AG09319 (cell line): ENCODE results near the gene TUBB3.

Experiments
- DNase-seq: peaks from one replicate; pipeline ENCODE4 v3.0.0-alpha.2; 2010; ENCODE audit warnings: low read depth; ENCODE audit errors: extremely low read depth
- TF ChIP-seq, protein P1 (sequence below): IDR thresholded peaks from 2 replicates; pipeline ENCODE4 v1.5.1; 2011; ENCODE audit warnings: low read depth, mild to moderate bottlenecking, inconsistent platforms, low read length, moderate library complexity

TUBB3 gene

DNA sequence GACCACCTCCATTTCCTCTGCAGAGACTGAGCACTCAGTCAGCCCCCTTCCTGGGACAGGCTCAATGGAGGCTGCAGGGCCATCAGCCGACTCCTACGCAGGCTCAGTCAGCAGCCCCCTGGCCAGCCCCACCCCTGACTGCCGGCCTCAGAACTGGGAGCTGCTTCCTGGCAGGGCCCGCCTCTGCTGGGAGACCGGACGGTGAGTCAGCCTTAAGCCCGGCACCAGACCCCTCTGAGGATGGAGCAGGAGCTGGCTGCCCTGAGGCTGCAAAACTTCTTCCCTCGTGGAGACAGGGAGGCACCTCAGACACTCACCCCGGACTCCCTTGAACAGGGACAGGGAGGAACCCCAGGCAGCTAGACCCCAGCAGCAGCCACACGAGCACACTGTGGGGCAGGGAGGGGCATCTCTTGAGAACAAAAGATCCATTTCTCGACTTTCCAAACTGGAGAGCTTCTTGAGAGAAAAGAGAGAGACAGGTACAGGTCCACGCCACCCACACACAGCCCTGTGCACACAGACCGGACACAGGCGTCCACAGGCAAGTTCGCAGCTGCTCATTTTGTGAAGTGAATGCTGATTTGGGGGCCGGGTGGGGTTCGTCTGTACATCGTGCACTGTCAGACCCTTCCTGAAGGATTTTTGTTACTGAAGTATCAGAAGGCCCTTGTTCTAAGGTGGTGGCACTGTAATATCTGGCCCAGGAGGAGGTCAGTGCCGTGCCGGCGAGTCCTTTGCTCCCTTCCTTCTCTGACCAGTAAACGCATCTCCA, 1.3 kb upstream of the TUBB3 start:
- TF ChIP-seq, protein P1, sequence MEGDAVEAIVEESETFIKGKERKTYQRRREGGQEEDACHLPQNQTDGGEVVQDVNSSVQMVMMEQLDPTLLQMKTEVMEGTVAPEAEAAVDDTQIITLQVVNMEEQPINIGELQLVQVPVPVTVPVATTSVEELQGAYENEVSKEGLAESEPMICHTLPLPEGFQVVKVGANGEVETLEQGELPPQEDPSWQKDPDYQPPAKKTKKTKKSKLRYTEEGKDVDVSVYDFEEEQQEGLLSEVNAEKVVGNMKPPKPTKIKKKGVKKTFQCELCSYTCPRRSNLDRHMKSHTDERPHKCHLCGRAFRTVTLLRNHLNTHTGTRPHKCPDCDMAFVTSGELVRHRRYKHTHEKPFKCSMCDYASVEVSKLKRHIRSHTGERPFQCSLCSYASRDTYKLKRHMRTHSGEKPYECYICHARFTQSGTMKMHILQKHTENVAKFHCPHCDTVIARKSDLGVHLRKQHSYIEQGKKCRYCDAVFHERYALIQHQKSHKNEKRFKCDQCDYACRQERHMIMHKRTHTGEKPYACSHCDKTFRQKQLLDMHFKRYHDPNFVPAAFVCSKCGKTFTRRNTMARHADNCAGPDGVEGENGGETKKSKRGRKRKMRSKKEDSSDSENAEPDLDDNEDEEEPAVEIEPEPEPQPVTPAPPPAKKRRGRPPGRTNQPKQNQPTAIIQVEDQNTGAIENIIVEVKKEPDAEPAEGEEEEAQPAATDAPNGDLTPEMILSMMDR: no peak
- DNase-seq: peak; percentile 86

GRCh38 chr16:89922477-89922883, 662 bp upstream of the TUBB3 start:
- TF ChIP-seq, protein P1: no peak
- peak; percentile 82 for DNase-seq

- DNase-seq: no peak
- TF ChIP-seq, protein P1: no peak
Observed at GRCh38 chr16:89923640-89924296, 626 bp downstream of the TUBB3 start.

DNA sequence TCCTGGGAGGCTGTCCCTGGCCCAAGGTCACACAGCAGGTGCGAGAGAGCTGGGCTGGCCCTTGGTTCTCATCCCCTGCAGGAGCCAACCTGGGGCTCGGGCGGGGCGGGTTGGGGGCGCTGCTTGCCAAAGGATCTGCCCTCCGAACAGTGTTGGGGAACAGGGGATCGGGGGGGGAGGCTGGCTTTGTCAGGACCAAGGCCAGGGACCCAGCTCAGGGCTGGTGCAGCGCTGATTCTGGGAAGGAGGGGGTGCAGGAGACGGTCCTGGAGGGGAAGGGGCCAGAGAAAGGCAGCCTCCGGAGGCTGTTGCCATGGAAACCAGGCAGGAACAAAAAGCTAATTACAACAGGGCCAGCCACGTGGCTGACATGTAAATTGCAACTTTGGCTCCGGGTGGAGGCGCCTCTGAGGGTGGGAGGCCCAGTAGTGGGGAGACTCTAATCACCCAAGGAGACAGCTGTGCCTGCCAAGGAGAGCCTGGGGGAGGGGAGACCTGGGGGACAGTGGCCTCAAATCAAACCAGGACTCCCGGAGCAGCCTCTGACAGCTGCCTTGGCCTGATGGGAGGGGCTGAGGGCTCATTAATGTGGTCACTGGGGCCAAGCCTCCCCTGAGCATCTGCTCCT, 1.3 kb downstream of the TUBB3 start:
- no peak for DNase-seq
- TF ChIP-seq, protein P1: no peak

GRCh38 chr16:89924925-89925307, 1.8 kb downstream of the TUBB3 start:
- TF ChIP-seq, protein P1: no peak
- no peak for DNase-seq

GRCh38 chr16:89925596-89926079, 2.5 kb downstream of the TUBB3 start:
- TF ChIP-seq, protein P1: no peak
- DNase-seq: no peak
